Astrocyte (in vitro differentiated cells and primary cell): ENCODE data around the gene PANX3. TPM values are rescaled to one million over a fixed set of nuclear protein-coding genes. Genes with fewer than 3 reads are reported as not detected.

ENCODE experiments used
- DNase-seq: peaks from one replicate; pipeline ENCODE4 v3.0.0-alpha.2; 2010; ENCODE audit warnings: low read depth
- FAIRE-seq: peaks from 2 replicates; lab custom pipeline; 2011; peaks lifted over from hg19 to GRCh38; lab: Jason Lieb, UNC
- H2AFZ ChIP-seq: 2 replicates; pipeline ENCODE4 v1.6.0; 2012; ENCODE audit warnings: low read depth, low read length, inconsistent platforms
- H3K27ac ChIP-seq: 2 replicates; pipeline ENCODE4 v1.5.1; 2011; ENCODE audit warnings: low read depth, low read length, inconsistent platforms
- H3K27me3 ChIP-seq: 2 replicates; pipeline ENCODE4 v1.6.0; 2011; ENCODE audit warnings: low read length, inconsistent platforms; ENCODE audit not compliant: insufficient read depth
- H3K36me3 ChIP-seq: 2 replicates; pipeline ENCODE4 v1.5.1; 2011; ENCODE audit warnings: low read length, inconsistent platforms; ENCODE audit not compliant: insufficient read depth
- H3K4me1 ChIP-seq: 2 replicates; pipeline ENCODE4 v1.5.1; 2011; ENCODE audit warnings: low read length, inconsistent platforms; ENCODE audit not compliant: insufficient read depth
- H3K4me2 ChIP-seq: 2 replicates; pipeline ENCODE4 v1.6.0; 2012; ENCODE audit warnings: low read length, inconsistent platforms
- H3K4me3 ChIP-seq: 2 replicates; pipeline ENCODE4 v1.5.1; 2011; ENCODE audit warnings: low read depth, mild to moderate bottlenecking, low read length, inconsistent platforms; ENCODE audit not compliant: insufficient read depth
- H3K79me2 ChIP-seq: 2 replicates; pipeline ENCODE4 v1.6.0; 2012; ENCODE audit warnings: mild to moderate bottlenecking, low read length, inconsistent platforms; ENCODE audit not compliant: insufficient read depth
- H3K9ac ChIP-seq: 2 replicates; pipeline ENCODE4 v1.6.0; 2012; ENCODE audit warnings: mild to moderate bottlenecking, low read length, inconsistent platforms
- H3K9me3 ChIP-seq: 2 replicates; pipeline ENCODE4 v1.5.1; 2012; ENCODE audit warnings: low read depth, mild to moderate bottlenecking, low read length, inconsistent platforms; ENCODE audit not compliant: insufficient read depth
- H4K20me1 ChIP-seq: 2 replicates; pipeline ENCODE4 v1.6.0; 2012; ENCODE audit warnings: low read length, inconsistent platforms; ENCODE audit not compliant: insufficient read depth
- H3K27ac Mint-ChIP-seq: one replicate; pipeline ENCODE4 v1.8.0; 2021; ENCODE audit warnings: mild to moderate bottlenecking, mixed read lengths; ENCODE audit not compliant: unreplicated experiment
- H3K27me3 Mint-ChIP-seq: one replicate; pipeline ENCODE4 v1.8.0; 2021; ENCODE audit warnings: low read depth, mixed read lengths; ENCODE audit not compliant: unreplicated experiment
- H3K36me3 Mint-ChIP-seq: one replicate; pipeline ENCODE4 v1.8.0; 2021; ENCODE audit warnings: low read depth, mixed read lengths; ENCODE audit not compliant: unreplicated experiment
- H3K4me1 Mint-ChIP-seq: one replicate; pipeline ENCODE4 v1.8.0; 2021; ENCODE audit warnings: low read depth, mixed read lengths; ENCODE audit not compliant: unreplicated experiment
- H3K4me3 Mint-ChIP-seq: one replicate; pipeline ENCODE4 v1.8.0; 2021; ENCODE audit warnings: mild to moderate bottlenecking, moderate library complexity, mixed read lengths; ENCODE audit not compliant: unreplicated experiment
- H3K9me3 Mint-ChIP-seq: one replicate; pipeline ENCODE4 v1.8.0; 2021; ENCODE audit warnings: mild to moderate bottlenecking, mixed read lengths; ENCODE audit not compliant: unreplicated experiment
- EZH2 ChIP-seq: IDR thresholded peaks from 2 replicates; pipeline ENCODE4 v1.6.1; 2012; ENCODE audit warnings: mild to moderate bottlenecking, low read length, inconsistent platforms; ENCODE audit not compliant: insufficient read depth
- total RNA-seq: library from RNA; stranded (reverse); gene quantifications from 2 replicates; pipeline ENCODE4 v1.2.1, GENCODE V29; 2021
- TF ChIP-seq, protein P1 (sequence below): IDR thresholded peaks from 2 replicates; pipeline ENCODE4 v1.5.1; 2011; ENCODE audit warnings: low read depth, mild to moderate bottlenecking, inconsistent platforms, low read length, moderate library complexity; ENCODE audit not compliant: insufficient read depth

PANX3 gene
- total RNA-seq, 1 donor from 2014 or later = not detected

GRCh38 chr11:124577716-124578427 is 33.4 kb upstream of the PANX3 start:
- Histone ChIP-seq H3K79me2 (no peaks in the 10 kb centered on the region), H2AFZ (no peak overlapping the region), H3K4me1 (no peaks in the 10 kb centered on the region), H3K36me3 (no peaks in the 10 kb centered on the region), H3K4me3 (no peak overlapping the region), H4K20me1 (no peaks in the 10 kb centered on the region), H3K27ac (no peak overlapping the region), H3K9ac (no peak overlapping the region), H3K4me2 (no peak overlapping the region), H3K9me3 (no peaks in the 10 kb centered on the region), H3K27me3 (peaks cover 4% of the 10 kb centered on the region)
- peaks cover 3% of the 10 kb centered on the region for H3K27me3 Mint-ChIP-seq
- TF ChIP-seq, protein P1, sequence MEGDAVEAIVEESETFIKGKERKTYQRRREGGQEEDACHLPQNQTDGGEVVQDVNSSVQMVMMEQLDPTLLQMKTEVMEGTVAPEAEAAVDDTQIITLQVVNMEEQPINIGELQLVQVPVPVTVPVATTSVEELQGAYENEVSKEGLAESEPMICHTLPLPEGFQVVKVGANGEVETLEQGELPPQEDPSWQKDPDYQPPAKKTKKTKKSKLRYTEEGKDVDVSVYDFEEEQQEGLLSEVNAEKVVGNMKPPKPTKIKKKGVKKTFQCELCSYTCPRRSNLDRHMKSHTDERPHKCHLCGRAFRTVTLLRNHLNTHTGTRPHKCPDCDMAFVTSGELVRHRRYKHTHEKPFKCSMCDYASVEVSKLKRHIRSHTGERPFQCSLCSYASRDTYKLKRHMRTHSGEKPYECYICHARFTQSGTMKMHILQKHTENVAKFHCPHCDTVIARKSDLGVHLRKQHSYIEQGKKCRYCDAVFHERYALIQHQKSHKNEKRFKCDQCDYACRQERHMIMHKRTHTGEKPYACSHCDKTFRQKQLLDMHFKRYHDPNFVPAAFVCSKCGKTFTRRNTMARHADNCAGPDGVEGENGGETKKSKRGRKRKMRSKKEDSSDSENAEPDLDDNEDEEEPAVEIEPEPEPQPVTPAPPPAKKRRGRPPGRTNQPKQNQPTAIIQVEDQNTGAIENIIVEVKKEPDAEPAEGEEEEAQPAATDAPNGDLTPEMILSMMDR = no peak
- TF ChIP-seq EZH2 = no peak
- FAIRE-seq (no peak), DNase-seq (no peak)
- H3K9me3 Mint-ChIP-seq = no peaks in the 10 kb centered on the region
- no peak overlapping the region for H3K4me3 Mint-ChIP-seq
- no peak overlapping the region for H3K27ac Mint-ChIP-seq
- H3K4me1 Mint-ChIP-seq = no peaks in the 10 kb centered on the region
- no peaks in the 10 kb centered on the region for H3K36me3 Mint-ChIP-seq

DNA sequence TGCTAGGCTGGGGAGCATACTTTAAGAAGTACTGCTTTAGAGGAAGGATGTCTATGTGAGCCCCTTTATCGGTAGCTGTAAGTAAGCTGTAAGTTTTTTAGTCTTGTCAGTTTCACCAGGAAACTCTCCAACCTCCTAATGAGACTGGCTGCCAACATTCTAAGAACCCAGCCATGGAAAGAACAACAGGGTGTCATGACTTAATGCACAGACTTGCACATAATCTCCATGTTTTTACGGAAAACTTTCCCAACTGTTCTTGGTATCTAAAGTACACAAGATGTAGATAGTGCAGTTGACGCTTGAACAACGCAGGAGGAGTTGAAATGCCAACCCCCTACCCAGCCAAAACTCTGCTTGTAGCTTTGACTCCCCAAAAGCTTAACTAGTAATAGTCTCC is 32.5 kb upstream of the PANX3 start:
- no peak overlapping the region for H3K27ac Mint-ChIP-seq
- H3K4me3 Mint-ChIP-seq = no peak overlapping the region
- DNase-seq (no peak), FAIRE-seq (no peak)
- peaks cover 3% of the 10 kb centered on the region for H3K27me3 Mint-ChIP-seq
- Histone ChIP-seq H3K27me3 (peaks cover 2% of the 10 kb centered on the region), H3K36me3 (no peaks in the 10 kb centered on the region), H2AFZ (no peak overlapping the region), H3K79me2 (no peaks in the 10 kb centered on the region), H3K27ac (no peak overlapping the region), H3K4me2 (no peak overlapping the region), H3K4me1 (no peaks in the 10 kb centered on the region), H3K9me3 (no peaks in the 10 kb centered on the region), H3K9ac (no peak overlapping the region), H3K4me3 (no peak overlapping the region), H4K20me1 (no peaks in the 10 kb centered on the region)
- no peak for TF ChIP-seq EZH2
- TF ChIP-seq, protein P1 = no peak
- H3K4me1 Mint-ChIP-seq = no peaks in the 10 kb centered on the region
- no peaks in the 10 kb centered on the region for H3K9me3 Mint-ChIP-seq
- H3K36me3 Mint-ChIP-seq = no peaks in the 10 kb centered on the region

DNA sequence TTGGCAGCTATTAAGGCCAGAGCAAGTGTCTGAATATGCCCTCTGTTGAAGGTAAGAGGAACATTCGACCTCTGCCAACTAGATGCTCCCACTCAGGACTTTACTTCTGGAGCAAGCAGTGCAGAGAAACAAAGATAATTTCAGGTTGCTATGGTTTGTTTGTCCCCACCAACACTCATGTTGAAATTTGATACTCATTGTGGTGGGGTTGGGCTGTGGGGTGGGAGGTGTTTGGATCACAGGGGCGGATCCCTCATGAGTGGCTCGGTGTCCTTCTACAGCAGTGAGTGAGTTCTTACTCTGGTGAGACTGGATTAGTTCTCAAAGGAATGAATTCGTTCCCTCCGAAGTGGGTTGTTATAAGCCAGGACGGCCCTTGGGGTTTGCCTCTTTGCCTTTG is 29.4 kb upstream of the PANX3 start:
- DNase-seq (no peak), FAIRE-seq (no peak)
- H3K27ac Mint-ChIP-seq = no peak overlapping the region
- no peaks in the 10 kb centered on the region for H3K4me1 Mint-ChIP-seq
- no peaks in the 10 kb centered on the region for H4K20me1 ChIP-seq
- H3K27ac ChIP-seq = no peak overlapping the region
- no peaks in the 10 kb centered on the region for H3K9me3 Mint-ChIP-seq
- H3K4me1 ChIP-seq = no peaks in the 10 kb centered on the region
- H3K36me3 ChIP-seq = no peaks in the 10 kb centered on the region
- H3K27me3 ChIP-seq = no peaks in the 10 kb centered on the region
- no peaks in the 10 kb centered on the region for H3K9me3 ChIP-seq
- no peak overlapping the region for H3K4me2 ChIP-seq
- H3K9ac ChIP-seq = no peak overlapping the region
- TF ChIP-seq, protein P1 = no peak
- no peak for TF ChIP-seq EZH2
- no peak overlapping the region for H2AFZ ChIP-seq
- H3K4me3 ChIP-seq = no peak overlapping the region
- H3K79me2 ChIP-seq = no peaks in the 10 kb centered on the region
- peaks cover 3% of the 10 kb centered on the region for H3K27me3 Mint-ChIP-seq
- H3K4me3 Mint-ChIP-seq = no peak overlapping the region
- no peaks in the 10 kb centered on the region for H3K36me3 Mint-ChIP-seq
